Activated gamma-delta T cell treated with Interleukin-2 at 50 U/mL for 16 hours (primary cell): Measurements from ENCODE around the gene FOS.
"Not testable (repeated sequence)": the region's sequence is repeated elsewhere in the genome, so short reads cannot be mapped to it uniquely, and the experiment has no call there.

ENCODE experiments used
- DNase-seq: peaks from one replicate; pipeline ENCODE4 v3.0.0-alpha.2; 2020

Gene FOS

DNA sequence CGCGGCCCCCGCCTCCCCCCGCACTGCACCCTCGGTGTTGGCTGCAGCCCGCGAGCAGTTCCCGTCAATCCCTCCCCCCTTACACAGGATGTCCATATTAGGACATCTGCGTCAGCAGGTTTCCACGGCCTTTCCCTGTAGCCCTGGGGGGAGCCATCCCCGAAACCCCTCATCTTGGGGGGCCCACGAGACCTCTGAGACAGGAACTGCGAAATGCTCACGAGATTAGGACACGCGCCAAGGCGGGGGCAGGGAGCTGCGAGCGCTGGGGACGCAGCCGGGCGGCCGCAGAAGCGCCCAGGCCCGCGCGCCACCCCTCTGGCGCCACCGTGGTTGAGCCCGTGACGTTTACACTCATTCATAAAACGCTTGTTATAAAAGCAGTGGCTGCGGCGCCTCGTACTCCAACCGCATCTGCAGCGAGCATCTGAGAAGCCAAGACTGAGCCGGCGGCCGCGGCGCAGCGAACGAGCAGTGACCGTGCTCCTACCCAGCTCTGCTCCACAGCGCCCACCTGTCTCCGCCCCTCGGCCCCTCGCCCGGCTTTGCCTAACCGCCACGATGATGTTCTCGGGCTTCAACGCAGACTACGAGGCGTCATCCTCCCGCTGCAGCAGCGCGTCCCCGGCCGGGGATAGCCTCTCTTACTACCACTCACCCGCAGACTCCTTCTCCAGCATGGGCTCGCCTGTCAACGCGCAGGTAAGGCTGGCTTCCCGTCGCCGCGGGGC, at the start of gene FOS:
TSS of gene FOS (plus strand) at position 407 of the 731 bp plus-strand sequence. CDS start at position 562, 155 bp downstream.
- peak; percentile 85 for DNase-seq

DNA sequence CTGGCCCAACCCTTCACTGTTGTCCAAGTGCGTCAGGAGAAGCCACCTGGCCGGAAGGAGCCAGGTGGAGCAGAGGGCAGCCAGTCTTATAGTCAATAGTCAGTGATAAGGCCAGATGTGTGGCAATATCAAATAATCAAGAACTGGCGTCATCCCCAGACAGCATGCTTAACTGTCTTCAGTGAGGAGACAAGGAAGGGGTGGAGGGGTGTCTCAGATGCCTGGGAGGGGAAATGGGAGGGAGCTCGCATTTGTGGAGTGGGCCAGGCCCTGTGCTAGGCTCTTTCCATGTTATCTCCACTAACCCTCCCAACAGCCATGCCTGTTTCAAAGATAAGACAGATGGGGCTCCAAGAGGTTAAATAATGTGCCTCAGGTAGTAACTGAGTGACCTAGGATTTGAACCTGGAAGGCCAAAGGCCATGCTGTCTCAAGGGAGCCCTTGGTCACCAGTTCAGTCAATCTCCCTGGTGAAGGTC, 48.9 kb upstream of the FOS start:
- DNase-seq = no peak

DNA sequence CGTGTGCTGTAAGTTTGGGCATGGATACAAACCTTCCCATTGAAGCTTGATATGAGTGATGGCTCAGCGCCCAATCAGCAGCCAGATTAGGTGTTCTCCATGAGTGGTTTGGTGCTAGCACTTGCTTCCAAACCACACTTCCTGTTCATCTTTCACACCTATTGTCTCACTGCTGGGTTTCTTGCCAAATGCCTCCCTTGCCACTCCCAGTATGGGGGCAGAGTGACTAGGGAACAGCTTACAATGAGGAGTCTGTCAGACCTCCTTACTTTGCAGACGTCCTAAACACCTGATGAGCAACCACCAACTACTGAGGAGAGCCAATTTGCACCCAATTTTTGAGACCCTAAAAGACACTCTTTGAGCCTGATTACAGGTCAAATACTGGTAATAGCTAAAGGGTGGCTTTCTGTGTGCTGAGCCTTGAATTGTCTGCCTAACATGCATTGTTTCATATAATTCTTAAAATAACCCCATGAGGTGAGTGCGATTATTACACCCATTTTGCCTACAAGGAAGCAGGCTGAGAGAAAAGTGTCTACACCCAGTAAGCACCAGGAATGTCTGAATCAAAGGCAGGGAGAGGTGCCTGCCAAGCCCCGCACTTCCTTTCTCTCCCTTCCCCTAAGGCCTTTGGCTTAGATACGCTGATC, 48.4 kb upstream of the FOS start:
- DNase-seq = peak; percentile 54

DNA sequence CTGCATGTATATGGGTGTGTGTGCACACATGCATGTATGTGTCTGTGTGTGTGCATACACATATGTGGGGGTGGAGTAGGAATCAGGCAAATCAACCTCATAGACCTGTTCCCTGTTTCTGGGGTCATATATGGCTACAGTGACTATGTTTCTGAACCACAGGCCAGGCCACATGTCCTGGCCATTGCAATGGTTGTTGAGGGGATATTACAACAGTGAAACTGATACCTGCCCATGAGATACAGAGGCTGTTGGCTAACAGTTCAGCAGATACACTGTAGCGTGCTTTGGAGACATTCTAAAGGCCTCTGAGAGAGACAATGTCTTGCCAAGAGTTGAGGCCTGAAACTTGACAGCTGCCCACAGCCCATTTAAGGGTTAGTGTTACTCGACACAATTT, 47.3 kb upstream of the FOS start:
- DNase-seq = no peak

DNA sequence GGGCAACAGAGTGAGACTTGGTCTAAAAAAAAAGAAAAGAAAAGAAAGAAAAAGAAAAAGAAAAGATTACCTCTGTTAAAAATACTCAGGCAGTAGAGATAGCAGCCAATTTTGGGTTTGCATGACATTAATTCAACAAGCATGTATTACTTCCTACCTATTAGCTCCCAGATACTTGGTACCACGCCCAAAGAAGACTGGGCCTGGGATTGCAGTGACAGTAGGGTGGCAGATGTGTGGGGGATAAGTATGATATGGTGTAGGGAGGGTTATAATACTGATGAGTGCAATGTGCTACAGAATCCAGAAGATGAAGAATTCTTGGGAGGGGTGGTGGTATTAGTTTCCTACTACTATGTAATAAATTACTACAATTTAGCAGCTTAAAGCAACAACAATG, 46.4 kb upstream of the FOS start:
- DNase-seq = no peak

DNA sequence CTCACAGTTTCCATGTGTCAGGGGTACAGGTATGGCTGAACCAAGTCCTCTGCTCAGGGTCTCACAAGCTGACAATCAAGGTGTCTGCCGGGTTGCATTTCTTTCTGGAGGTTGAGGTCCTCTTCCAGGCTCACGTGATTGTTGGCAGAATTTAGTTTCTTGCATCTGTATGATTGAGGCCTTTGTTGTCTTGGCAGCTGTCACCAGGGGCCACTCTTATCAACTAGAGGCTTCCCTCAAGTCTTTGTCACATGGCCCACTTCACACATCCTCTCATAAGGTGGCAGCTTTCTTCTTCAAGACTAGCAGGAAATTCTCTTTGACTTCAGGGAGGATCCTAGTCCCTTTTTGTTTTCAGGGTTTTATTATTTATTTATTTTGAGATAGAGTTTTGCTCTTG, 46.0 kb upstream of the FOS start:
- peak; percentile 44 for DNase-seq

DNA sequence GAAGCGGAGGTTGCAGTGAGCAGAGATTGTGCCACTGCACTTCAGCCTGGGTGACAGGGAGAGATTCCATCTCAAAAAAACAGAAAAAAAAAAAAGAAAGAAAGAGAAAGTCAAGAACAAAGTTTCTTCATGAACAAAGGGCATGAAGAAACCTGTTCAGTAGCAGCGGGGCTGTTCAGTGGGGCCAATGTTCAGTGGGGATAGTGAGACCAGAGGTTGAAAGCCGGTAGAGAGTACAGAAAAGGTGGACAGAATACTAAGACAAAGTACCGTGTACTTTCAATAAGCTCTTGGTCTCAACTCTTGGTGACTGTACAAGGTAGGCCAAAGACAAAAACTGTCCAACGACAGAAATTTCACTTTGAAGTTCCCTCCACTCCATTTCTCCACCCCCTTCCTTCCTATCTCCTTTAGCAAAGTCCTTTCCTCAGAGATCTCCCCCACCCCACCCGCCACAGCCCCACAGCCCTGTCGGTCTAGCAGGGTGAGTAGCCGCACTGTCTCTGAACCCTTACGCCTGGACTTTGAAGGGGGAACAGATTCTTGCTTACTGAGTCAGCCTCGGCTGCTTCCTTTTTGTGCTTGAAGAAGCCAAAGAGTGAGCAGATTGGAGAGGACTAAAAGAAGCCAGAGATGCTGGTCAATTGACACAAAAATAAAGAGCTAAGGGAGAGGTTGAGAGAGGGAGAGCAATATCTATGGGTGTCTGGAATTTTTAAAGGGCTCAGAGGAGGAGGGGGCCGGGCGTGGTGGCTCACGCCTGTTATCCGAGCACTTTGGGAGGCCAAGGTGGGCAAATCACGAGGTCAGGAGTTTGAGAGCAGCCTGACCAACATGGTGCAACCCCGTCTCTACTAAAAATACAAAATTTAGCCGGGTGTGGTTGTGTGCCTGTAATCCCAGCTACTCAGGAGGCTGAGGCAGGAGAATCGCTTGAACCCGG, 44.2 kb upstream of the FOS start:
- DNase-seq = no peak

DNA sequence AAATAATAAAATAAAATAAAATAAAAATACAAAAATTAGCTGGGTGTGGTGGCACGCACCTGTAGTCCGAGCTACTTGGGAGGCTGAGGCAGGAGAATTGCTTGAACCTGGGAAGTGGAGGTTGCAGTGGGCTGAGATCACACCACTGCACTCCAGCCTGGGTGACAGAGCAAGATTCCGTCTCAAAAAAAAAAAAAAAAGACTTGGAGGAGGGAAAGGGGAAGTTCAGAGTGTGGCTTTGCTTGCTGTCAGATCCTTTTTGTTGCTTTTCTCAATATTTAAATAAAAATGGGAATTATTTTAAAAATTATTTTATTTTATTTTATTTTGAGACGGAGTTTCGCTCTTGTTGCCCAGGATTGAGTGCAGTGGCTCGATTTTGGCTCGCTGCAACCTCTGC, 43.4 kb upstream of the FOS start:
- DNase-seq = not testable (repeated sequence)

DNA sequence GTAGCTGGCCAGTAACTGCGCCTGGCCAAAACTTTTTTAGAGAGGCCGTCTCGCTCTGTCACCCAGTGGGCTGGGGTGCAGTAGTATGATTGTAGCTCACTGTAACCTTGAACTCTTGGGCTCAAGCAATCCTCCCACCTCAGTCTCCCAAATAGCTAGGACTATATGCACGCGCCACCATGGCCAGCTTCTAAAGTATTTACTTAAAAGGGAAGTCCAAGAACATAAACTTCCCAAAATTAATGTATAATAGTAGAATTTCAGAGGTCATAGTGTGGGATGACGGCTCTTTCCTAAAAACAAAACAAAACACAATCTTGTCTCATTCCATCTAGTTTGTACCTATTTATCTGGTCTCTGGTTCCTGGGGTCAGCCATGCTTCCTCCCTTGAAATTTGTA, 42.2 kb upstream of the FOS start:
- DNase-seq = no peak

DNA sequence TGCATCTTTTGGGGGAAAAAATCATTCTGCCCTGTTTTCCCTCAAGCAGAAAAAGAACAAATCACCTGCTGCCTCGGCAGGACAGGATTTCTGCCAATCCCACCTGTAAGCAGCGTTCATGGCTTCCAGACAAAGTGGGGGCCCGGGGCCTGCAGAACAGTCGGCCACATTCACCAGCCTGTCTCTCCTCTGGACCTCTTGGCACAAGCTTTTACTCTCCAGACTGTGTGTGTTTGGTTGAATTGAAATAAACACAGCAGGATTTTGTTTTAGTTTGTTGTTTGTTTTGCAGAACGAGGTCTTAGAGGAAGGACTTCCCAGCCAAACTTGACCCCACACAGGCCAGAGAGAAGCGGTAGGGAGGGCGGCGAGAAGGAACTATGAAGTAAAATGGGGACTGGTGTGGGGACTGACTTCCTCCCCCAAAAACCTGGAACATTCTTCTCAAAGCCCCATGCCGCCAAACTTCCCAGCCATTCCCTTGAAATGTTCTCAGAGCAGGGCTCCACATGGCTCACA, 41.7 kb upstream of the FOS start:
- DNase-seq = no peak

DNA sequence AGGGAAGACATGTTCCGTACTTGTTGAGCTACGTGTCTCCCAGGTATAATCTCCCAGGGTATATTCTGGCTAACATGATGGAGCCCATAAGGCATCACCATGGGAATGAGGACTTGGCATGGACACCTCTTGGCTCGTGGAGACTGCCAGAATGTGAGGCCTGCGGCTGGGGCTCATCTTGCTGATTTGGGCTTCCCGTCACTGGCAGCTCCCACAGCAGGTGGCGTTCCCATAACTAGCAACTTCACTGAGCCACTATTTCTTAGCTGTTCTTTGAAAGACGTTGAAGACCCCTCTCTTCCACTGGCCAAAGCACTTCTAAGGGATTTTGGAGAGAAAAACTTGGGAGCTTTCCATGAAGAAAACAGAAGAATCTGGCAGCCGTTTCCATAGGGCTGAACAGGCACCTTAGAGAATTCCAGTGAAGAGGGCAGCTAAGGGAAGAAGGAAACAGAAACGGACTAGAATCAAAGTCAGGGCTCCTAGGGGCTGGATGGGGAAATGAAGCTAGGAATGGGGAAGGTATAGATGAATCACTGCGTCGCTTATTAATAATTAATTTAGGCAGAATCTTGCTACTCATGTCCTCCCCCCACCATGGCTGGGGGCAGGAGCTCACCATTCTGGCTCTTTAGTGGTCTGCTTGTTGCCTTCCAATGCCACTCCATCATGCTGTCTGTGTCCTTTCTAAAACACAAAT, 39.7 kb upstream of the FOS start:
- no peak for DNase-seq

DNA sequence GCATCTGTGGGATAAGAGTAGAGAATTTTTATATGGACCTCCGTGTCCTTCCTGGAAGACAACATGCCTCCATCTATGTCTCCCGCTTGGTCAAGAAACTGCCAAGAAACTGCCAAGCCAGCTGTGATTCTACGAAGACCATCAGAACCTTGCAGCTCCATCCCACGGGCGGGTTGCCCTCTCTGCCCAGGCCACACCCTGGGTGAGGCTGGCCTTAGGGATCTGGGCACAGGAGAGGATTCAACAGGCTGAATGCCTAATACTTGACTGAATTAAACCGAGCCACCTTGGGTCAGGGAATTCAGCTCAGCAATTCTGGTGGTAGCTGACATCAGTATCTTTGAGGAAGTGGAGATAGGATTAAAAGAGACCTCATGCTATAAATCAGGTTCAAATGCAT, 37.8 kb upstream of the FOS start:
- no peak for DNase-seq

DNA sequence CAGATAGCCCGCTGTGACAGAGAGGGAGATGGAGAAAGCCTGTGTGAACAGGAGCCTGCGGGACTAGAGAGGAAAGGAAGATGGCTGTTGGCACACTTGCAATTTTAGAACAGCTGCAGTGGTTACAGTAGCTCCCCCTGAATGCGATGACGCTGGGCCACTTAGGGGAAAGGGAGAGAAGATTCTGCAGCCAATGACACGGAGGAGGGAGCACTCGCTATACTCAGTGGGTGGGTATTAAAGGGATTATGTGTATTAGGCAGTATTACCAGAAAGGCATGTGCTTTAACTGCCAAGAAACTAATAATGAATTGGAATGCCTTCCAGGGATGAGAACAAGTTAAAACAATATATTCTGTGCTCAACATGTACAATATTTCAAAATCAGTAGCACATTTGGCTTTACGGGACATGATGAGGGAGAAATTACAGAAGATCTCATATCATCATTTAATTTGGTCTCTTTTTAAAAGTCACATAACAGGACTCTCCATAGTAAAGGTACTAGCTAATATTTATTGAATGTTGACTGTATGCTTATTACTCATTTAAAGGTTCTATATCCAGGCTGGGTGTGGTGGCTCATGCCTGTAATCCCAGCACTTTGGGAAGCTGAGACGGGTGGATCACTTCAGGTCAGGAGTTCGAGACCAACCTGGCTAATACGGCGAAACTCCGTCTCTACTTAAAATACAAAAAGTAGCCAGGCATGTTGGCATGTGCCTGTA, 35.9 kb upstream of the FOS start:
- DNase-seq = no peak

DNA sequence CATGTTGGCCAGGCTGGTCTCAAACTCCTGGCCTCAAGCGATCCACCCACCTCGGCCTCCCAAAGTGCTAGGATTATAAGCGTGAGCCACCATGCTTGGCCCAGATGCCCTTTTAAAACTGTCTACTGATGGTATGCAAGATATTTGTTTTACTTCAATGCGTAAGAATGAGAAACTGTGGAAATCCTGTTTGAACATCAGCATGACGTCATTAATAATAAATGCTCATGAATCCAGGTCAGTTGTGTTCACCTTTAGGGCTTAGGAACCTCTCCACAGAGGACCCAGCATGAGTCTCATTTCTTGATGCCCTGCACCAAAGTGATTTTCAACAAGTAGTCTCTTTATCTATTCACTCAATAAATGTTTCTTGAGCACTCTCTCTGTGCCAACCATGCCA, 34.5 kb upstream of the FOS start:
- DNase-seq = no peak

DNA sequence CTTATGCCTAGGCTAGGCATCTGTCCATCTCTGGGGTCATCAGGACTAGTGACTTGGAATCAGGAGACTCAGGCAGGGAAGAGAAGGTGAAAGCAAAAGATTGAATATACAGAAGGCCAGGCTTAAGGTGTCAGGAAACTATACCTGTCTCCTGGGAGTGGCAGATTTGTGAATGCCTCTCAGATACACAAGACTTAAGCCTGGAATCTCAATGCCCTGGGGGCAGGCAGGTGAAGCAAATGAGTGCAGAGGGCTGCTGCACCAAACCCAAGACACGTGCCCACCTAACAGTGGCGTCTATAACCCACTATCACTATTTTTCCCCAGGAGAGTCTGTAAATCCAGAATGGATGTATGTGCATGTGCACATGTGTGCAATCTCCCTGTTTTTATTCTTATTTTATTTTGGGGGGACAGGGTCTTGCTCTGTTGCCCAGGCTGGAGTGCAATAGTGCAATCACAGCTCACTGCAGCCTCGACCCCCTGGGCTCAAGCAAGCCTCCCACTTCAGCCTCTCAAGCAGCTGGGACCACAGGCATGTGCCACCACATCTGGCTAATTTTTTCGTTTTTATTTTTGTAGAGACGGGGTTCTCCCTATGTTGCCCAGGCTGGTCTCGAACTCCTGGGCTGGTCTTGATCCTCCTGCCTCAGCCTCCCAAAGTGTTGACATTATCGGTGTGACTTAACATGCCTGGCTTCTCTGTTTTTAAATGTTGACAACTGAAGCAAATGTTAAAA, 31.9 kb upstream of the FOS start:
- no peak for DNase-seq

DNA sequence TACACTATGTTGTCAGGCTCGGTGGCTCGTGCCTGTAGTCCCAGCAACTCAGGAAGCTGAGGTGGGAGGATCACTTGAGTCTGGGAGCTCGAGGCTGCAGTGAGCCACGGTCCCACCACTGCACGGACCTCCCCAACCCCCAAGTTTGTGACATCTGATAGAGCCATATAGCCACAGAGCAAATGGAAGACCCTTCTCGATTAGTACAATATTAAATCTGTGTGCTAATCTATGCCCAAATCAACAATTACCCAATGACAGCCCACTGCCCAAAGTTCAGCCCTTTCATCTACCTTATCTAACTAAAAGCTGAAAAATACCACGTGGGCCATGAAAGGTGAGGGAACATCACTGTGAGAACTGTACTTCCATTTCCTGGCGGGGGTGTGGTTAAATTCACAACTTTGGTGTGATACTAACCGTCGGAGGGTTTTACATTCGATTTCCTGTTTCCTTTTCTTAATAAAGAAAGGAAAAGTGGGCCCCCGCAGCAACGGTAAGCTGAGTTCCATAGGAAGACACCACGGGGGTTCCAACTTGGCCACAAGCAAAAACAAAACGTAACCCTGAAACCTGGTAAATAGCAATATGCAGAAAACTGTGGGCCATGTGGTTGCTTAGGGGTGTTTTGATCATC, 31.2 kb upstream of the FOS start:
- peak; percentile 56 for DNase-seq

DNA sequence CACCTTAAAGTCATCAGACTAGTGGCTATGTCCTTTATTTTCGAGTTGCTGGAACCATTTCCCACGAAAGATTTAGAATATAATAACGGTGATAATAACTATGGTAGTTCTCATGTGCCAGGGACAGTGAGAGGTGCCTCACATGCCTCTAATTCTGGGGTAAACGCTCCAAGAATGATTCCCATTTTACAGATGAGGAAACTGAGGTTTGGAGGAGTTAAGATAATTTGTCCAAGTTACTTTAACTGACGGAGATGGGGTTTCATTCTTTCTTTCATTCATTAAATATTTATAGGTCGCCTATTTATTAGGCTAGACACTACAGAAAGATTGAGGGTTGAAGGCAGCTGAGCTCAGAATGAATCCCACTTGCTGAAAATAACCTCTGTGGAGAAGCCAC, 30.7 kb upstream of the FOS start:
- DNase-seq = no peak

DNA sequence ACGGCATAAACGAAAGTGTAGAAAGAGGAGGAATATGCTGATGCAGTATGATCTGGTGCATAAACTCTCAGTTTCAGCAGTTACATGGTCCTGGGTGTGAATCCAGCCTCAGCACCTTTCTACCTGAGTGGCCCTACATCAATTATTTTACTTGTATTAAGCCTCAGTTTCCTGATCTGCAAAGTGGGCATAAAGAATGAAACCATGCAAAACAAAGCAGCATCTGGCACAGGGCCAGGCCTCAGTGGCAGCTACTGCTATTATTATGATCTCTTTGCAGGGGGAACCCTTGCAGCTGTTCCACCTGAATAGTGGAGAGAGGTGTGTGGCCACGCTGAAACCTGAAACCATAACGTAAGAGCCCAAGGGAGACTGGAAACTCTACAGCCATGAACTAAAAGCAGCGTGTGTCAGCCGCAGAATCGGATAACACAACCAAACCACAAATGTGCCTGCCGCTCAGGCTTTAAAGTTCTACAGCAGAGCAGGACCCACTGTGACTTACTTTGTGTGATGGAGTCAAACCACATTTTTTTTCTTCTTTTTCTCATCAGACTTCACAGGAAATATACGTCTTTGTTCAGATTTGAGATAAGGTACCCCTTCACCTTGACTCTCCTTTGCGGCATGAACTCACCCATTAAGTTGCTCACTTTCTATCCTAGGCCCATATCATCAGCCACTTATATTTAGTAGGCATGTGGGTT, 29.2 kb upstream of the FOS start:
- DNase-seq = peak; percentile 80

DNA sequence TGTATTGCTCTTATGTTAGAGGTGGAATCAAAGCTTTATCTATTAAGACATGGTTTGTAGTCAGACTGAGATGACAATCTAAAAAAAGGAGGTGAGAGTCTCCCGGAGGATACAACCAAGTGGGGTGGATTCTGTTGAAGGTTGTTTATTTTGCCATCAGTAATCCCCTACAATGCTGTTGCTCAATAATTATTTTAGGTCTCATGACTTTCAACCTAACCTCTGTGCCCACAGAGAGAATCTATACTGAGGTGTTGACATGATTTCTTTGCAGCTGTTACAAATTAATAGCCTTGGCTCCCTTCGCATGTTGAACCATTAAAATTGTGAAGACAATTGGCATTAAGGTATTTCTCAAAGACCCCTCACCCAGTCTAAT, 28.7 kb upstream of the FOS start:
- no peak for DNase-seq

DNA sequence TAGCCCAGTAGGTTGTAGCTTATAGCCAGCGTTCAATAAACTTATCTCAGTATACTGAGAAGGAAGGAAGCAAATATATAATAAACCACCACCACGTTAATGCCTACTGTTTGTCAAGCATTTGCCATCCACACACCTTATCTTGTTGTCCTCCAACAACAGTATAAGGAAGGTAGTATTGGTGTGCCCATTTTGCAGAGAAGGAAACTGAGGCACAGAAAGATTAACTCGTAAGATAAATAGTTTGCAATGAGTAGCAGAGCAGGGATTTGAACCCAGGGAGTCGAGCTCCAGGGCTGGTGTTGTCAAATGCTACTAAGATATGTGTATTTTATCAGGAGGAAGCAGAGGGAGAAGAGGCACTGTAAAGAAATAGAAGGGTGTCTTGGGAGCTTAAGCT, 27.8 kb upstream of the FOS start:
- no peak for DNase-seq
